WTC11 (cell line): ENCODE data around the gene LYRM1. TPM values are rescaled to one million over a fixed set of nuclear protein-coding genes. Genes with fewer than 3 reads are reported as not detected.

Experiments
- ATAC-seq: fragments of 200-7000 bp; cut with Tn5 transposase; 2 replicates; pipeline ENCODE4 v1.10.0; 2021; ENCODE audit warnings: mild to moderate bottlenecking, moderate library complexity
- CTCF ChIA-PET: fragments of 300-600 bp; sonication (Branson Sonifier 250); formaldehyde crosslinking; loops from one replicate; lab custom pipeline; 2021; ENCODE audit warnings: antibody characterized with exemption; lab: Charles Lee
- POLR2A ChIA-PET: fragments of 350-600 bp; sonication (Branson Sonifier 250); formaldehyde crosslinking; loops from one replicate; lab custom pipeline; 2021; ENCODE audit warnings: antibody characterized with exemption; lab: Charles Lee
- DNase-seq: peaks from one replicate; pipeline ENCODE4 v3.0.0; 2021; ENCODE audit warnings: low spot score
- H3K27ac Mint-ChIP-seq: 2 replicates; pipeline ENCODE4 v1.8.0; 2021; ENCODE audit warnings: mixed read lengths
- H3K27me3 Mint-ChIP-seq: 2 replicates; pipeline ENCODE4 v1.8.0; 2021; ENCODE audit warnings: low read depth, mild to moderate bottlenecking, moderate library complexity, mixed read lengths
- H3K36me3 Mint-ChIP-seq: 2 replicates; pipeline ENCODE4 v1.8.0; 2021; ENCODE audit warnings: mixed read lengths
- H3K4me1 Mint-ChIP-seq: 2 replicates; pipeline ENCODE4 v1.8.0; 2022; ENCODE audit warnings: mixed read lengths
- H3K4me3 Mint-ChIP-seq: 2 replicates; pipeline ENCODE4 v1.8.0; 2021; ENCODE audit warnings: mild to moderate bottlenecking, moderate library complexity, mixed read lengths
- H3K9me3 Mint-ChIP-seq: 2 replicates; pipeline ENCODE4 v1.8.0; 2021; ENCODE audit warnings: mixed read lengths
- ATF2 ChIP-seq: sonication (generic); formaldehyde crosslinking; IDR thresholded peaks from 2 replicates; pipeline ENCODE4 v1.8.1; 2022; ENCODE audit warnings: low read depth, missing genetic modification reagents, borderline replicate concordance
- E2F4 ChIP-seq: sonication (generic); formaldehyde crosslinking; IDR thresholded peaks from 2 replicates; pipeline ENCODE4 v1.8.1; 2022; ENCODE audit warnings: low read depth, mild to moderate bottlenecking, moderate library complexity, missing genetic modification reagents, borderline replicate concordance
- ELF4 ChIP-seq: sonication (generic); formaldehyde crosslinking; IDR thresholded peaks from 2 replicates; pipeline ENCODE4 v1.8.1; 2022; ENCODE audit warnings: low read depth, mild to moderate bottlenecking, moderate library complexity, missing genetic modification reagents
- FOXJ3 ChIP-seq: sonication (generic); formaldehyde crosslinking; IDR thresholded peaks from 2 replicates; pipeline ENCODE4 v1.9.0; 2021; ENCODE audit warnings: missing genetic modification reagents, mild to moderate bottlenecking, borderline replicate concordance
- FOXP1 ChIP-seq: sonication (generic); formaldehyde crosslinking; IDR thresholded peaks from 2 replicates; pipeline ENCODE4 v1.8.0; 2022; ENCODE audit warnings: missing genetic modification reagents, mild to moderate bottlenecking, moderate library complexity, borderline replicate concordance
- FOXP4 ChIP-seq: sonication (generic); formaldehyde crosslinking; IDR thresholded peaks from 2 replicates; pipeline ENCODE4 v1.8.0; 2022; ENCODE audit warnings: mild to moderate bottlenecking, missing genetic modification reagents
- NFE2L1 ChIP-seq: sonication (generic); formaldehyde crosslinking; IDR thresholded peaks from 2 replicates; pipeline ENCODE4 v1.8.1; 2023; ENCODE audit warnings: missing genetic modification reagents
- NR1H2 ChIP-seq: sonication (generic); formaldehyde crosslinking; IDR thresholded peaks from 2 replicates; pipeline ENCODE4 v1.9.0; 2021; ENCODE audit warnings: mild to moderate bottlenecking, moderate library complexity, missing genetic modification reagents
- NR3C1 ChIP-seq: sonication (generic); formaldehyde crosslinking; conservative IDR thresholded peaks from 2 replicates; pipeline ENCODE4 v1.8.1; 2023; ENCODE audit warnings: low read depth, mild to moderate bottlenecking, missing genetic modification reagents
- SOX15 ChIP-seq: fragments of 250-450 bp; sonication (Bioruptor Pico); IDR thresholded peaks from 2 replicates; pipeline ENCODE4 v1.9.0; 2021; ENCODE audit warnings: mild to moderate bottlenecking
- USF1 ChIP-seq: sonication (generic); formaldehyde crosslinking; IDR thresholded peaks from 2 replicates; pipeline ENCODE4 v1.8.0; 2022; ENCODE audit warnings: mild to moderate bottlenecking, missing genetic modification reagents
- USF2 ChIP-seq: sonication (generic); formaldehyde crosslinking; IDR thresholded peaks from 2 replicates; pipeline ENCODE4 v1.8.1; 2023; ENCODE audit warnings: mild to moderate bottlenecking, missing genetic modification reagents, moderate library complexity
- ZNF121 ChIP-seq: sonication (generic); formaldehyde crosslinking; IDR thresholded peaks from 2 replicates; pipeline ENCODE4 v1.8.0; 2023; ENCODE audit warnings: missing genetic modification reagents
- ZSCAN18 ChIP-seq: fragments of 250-450 bp; sonication (Bioruptor Pico); IDR thresholded peaks from 2 replicates; pipeline ENCODE4 v2.1.2; 2022; ENCODE audit warnings: mild to moderate bottlenecking, moderate library complexity
- total RNA-seq: library from RNA; stranded (reverse); gene quantifications from 3 replicates; pipeline ENCODE4 v1.2.3, GENCODE V29; 2021
- TF ChIP-seq, protein P1 (sequence below): fragments of 250-450 bp; sonication (Bioruptor Pico); IDR thresholded peaks from 2 replicates; pipeline ENCODE4 v1.9.0; 2021; ENCODE audit warnings: mild to moderate bottlenecking
- TF ChIP-seq, protein P2 (sequence below): sonication (generic); formaldehyde crosslinking; IDR thresholded peaks from 2 replicates; pipeline ENCODE4 v1.8.0; 2023; ENCODE audit warnings: mild to moderate bottlenecking, missing genetic modification reagents

Gene LYRM1
- total RNA-seq, 1 experiment from 2014 or later, result 11.4 TPM

- ATAC-seq (peak; percentile 3), DNase-seq (no peak)
- Mint-ChIP-seq H3K27me3 (no peaks in the 10 kb centered on the region), H3K4me1 (peaks cover 51% of the 10 kb centered on the region), H3K4me3 (peak overlapping the region; percentile 83), H3K9me3 (no peaks in the 10 kb centered on the region), H3K36me3 (peaks cover 14% of the 10 kb centered on the region), H3K27ac (peak overlapping the region; percentile 99)
- POLR2A ChIA-PET, result interaction anchor here (1.1 to 1.7 kb wide), 3 partner anchors 9 to 95 kb away, joined by 3 to 9 read pairs (median 5); partner anchors contain the start of genes ERI2 and REXO5
- CTCF ChIA-PET, result interaction anchor here (1.4 kb wide), 2 partner anchors 51 to 201 kb away, joined by 5 read pairs; no protein-coding TSS in a partner anchor
- TF ChIP-seq SOX15 (CRISPR knock-in tag) (no peak), USF2 (CRISPR knock-in tag) (no peak), ELF4 (no peak), NR3C1 (no peak), FOXJ3 (CRISPR knock-in tag) (no peak), E2F4 (0 out of 2 replicates have a peak, but pooled peaks have one; percentile 31), FOXP1 (no peak), ZSCAN18 (no peak)
- TF ChIP-seq, protein P1, sequence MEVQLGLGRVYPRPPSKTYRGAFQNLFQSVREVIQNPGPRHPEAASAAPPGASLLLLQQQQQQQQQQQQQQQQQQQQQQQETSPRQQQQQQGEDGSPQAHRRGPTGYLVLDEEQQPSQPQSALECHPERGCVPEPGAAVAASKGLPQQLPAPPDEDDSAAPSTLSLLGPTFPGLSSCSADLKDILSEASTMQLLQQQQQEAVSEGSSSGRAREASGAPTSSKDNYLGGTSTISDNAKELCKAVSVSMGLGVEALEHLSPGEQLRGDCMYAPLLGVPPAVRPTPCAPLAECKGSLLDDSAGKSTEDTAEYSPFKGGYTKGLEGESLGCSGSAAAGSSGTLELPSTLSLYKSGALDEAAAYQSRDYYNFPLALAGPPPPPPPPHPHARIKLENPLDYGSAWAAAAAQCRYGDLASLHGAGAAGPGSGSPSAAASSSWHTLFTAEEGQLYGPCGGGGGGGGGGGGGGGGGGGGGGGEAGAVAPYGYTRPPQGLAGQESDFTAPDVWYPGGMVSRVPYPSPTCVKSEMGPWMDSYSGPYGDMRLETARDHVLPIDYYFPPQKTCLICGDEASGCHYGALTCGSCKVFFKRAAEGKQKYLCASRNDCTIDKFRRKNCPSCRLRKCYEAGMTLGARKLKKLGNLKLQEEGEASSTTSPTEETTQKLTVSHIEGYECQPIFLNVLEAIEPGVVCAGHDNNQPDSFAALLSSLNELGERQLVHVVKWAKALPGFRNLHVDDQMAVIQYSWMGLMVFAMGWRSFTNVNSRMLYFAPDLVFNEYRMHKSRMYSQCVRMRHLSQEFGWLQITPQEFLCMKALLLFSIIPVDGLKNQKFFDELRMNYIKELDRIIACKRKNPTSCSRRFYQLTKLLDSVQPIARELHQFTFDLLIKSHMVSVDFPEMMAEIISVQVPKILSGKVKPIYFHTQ (CRISPR knock-in tag), result no peak
Measured at GRCh38 chr16:20901068-20901435, 481 bp downstream of the LYRM1 start.

DNA sequence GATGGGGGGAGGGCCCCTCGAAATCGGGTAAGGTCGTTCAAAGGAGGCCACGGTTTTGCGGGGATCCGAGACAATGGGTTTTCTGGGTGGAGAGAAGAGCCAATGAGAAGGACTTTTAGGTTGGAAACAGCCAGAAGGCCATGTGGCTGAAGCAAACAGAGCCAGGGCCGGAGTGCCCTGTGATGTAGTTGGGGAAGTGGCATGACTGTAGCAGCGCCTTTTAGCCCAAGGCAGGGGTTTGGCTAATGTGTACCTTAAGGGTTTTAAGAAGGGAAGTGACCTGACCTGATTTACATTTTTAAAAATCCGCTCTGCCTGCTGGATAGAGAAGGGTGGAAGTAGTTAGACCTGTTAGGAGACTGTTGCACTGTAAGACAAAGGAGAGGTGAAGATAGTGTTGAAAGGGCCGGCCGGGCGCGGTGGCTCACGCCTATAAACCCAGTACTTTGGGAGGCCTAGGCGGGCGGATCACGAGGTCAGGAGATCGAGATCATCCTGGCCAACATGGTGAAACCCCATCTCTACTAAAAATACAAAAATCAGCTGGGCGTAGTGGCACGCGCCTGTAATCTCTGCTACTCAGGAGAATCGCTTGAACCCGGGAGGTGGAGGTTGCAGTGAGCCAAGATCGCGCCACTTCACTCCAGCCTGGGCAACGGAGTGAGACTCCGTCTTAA is 1.0 kb downstream of the LYRM1 start:
- no peaks in the 10 kb centered on the region for H3K27me3 Mint-ChIP-seq
- no peaks in the 10 kb centered on the region for H3K9me3 Mint-ChIP-seq
- ChIA-PET CTCF (no interaction called here), POLR2A (interaction anchor here (1.1 kb wide), 1 partner anchor 95 kb away, joined by 3 read pairs; the partner anchor contains the start of genes ERI2 and REXO5)
- TF ChIP-seq, protein P2, sequence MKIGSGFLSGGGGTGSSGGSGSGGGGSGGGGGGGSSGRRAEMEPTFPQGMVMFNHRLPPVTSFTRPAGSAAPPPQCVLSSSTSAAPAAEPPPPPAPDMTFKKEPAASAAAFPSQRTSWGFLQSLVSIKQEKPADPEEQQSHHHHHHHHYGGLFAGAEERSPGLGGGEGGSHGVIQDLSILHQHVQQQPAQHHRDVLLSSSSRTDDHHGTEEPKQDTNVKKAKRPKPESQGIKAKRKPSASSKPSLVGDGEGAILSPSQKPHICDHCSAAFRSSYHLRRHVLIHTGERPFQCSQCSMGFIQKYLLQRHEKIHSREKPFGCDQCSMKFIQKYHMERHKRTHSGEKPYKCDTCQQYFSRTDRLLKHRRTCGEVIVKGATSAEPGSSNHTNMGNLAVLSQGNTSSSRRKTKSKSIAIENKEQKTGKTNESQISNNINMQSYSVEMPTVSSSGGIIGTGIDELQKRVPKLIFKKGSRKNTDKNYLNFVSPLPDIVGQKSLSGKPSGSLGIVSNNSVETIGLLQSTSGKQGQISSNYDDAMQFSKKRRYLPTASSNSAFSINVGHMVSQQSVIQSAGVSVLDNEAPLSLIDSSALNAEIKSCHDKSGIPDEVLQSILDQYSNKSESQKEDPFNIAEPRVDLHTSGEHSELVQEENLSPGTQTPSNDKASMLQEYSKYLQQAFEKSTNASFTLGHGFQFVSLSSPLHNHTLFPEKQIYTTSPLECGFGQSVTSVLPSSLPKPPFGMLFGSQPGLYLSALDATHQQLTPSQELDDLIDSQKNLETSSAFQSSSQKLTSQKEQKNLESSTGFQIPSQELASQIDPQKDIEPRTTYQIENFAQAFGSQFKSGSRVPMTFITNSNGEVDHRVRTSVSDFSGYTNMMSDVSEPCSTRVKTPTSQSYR (CRISPR knock-in tag), result no peak
- 0 out of 2 replicates have a peak, but pooled peaks have one; percentile 53 for TF ChIP-seq ZNF121 (CRISPR knock-in tag)
- TF ChIP-seq, all 79 proteins: peak for 1
- Mint-ChIP-seq H3K4me3 (peak overlapping the region; percentile 83), H3K36me3 (peaks cover 14% of the 10 kb centered on the region), H3K4me1 (peaks cover 51% of the 10 kb centered on the region), H3K27ac (peak overlapping the region; percentile 99)
- ATAC-seq, result peak; percentile 12
- peak; percentile 20 for DNase-seq

- Mint-ChIP-seq H3K27me3 (no peaks in the 10 kb centered on the region), H3K27ac (peak overlapping the region; percentile 99), H3K4me3 (peak overlapping the region; percentile 83), H3K4me1 (peaks cover 51% of the 10 kb centered on the region), H3K9me3 (no peaks in the 10 kb centered on the region), H3K36me3 (peaks cover 6% of the 10 kb centered on the region; the same call in 1 of the 2 replicates)
- POLR2A ChIA-PET, result no interaction called here
- no peak for DNase-seq
- CTCF ChIA-PET, result interaction anchor here (0.5 kb wide), 1 partner anchor 1439 kb away, joined by 7 read pairs; no protein-coding TSS in a partner anchor
- TF ChIP-seq USF1 (CRISPR knock-in tag), result no peak
- no peak for TF ChIP-seq FOXP4 (CRISPR knock-in tag)
- TF ChIP-seq NFE2L1, result no peak
- TF ChIP-seq ATF2, result no peak
- TF ChIP-seq NR1H2, result no peak
- no peak for ATAC-seq
Measured at GRCh38 chr16:20902426-20902825, 1.9 kb downstream of the LYRM1 start.
